HepG2 (cell line): ENCODE measurements around the gene RAB40C. TPM values are rescaled to one million over a fixed set of nuclear protein-coding genes. Genes with fewer than 3 reads are reported as not detected.

ENCODE experiments used
- ATAC-seq: fragments of 200-7000 bp; cut with Tn5 transposase; 3 replicates; pipeline ENCODE4 v1.9.1; 2020; ENCODE audit warnings: mild to moderate bottlenecking, moderate library complexity
- BruUV-seq: library from RNA; stranded (reverse); fragments of 400-500 nt; replicated peaks from 2 replicates; lab custom pipeline; 2021; lab: Mats Ljungman, UMichigan
- CTCF ChIA-PET: fragments of 300-600 bp; formaldehyde crosslinking; extraction: SDS; loops from one replicate; lab custom pipeline; 2021; ENCODE audit warnings: low total read pairs, inconsistent platforms, low intra/inter-chr PET ratio; lab: Yijun Ruan, JAX
- POLR2A ChIA-PET: fragments of 350-600 bp; sonication (Branson Sonifier 250); formaldehyde crosslinking; loops from one replicate; lab custom pipeline; 2020; ENCODE audit warnings: antibody characterized with exemption, inconsistent platforms; lab: Yijun Ruan, JAX
- DNase-seq: peaks from one replicate; pipeline ENCODE4 v3.0.0-alpha.2; 2015; ENCODE audit warnings: low spot score
- FAIRE-seq: peaks from 3 replicates; lab custom pipeline; 2011; peaks lifted over from hg19 to GRCh38; lab: Jason Lieb, UNC
- H2AFZ ChIP-seq: one replicate; pipeline ENCODE4 v1.6.1; 2011; ENCODE audit warnings: low read length, inconsistent platforms
- H3K27ac ChIP-seq: fragments of 300-600 bp; 3 replicates; pipeline ENCODE4 v1.8.0; 2011; ENCODE audit warnings: mixed run types, mild to moderate bottlenecking, mixed read lengths, low read length, inconsistent platforms; ENCODE audit not compliant: insufficient read depth; ENCODE audit errors: extremely low read length
- H3K27me3 ChIP-seq, 2 experiments: fragments of 200-600 bp in 1 of 2; 2 replicates in 1 of 2; 3 replicates in 1 of 2; pipeline versions ENCODE4 v1.6.0 to v1.8.0; 2011; ENCODE audit warnings: low read length in 2 of 2, mild to moderate bottlenecking in 2 of 2, moderate library complexity in 2 of 2, inconsistent platforms in 1 of 2; ENCODE audit not compliant: insufficient read depth in 2 of 2, control insufficient read depth in 1 of 2
- H3K36me3 ChIP-seq, 2 experiments: fragments of 200-600 bp in 1 of 2; replicated peaks in 1 of 2; 2 replicates in 1 of 2; 3 replicates in 1 of 2; pipeline versions ENCODE4 v1.5.1 to v1.8.0; 2011; ENCODE audit warnings: low read length in 2 of 2, inconsistent platforms in 1 of 2; ENCODE audit not compliant: insufficient read depth in 2 of 2, control insufficient read depth in 1 of 2
- H3K4me1 ChIP-seq: 2 replicates; pipeline ENCODE4 v1.5.1; 2012; ENCODE audit warnings: low read length, inconsistent platforms; ENCODE audit not compliant: insufficient read depth
- H3K4me2 ChIP-seq: 2 replicates; pipeline ENCODE4 v1.6.0; 2011; ENCODE audit warnings: low read depth, low read length, inconsistent platforms
- H3K4me3 ChIP-seq, 3 experiments: fragments of 200-600 bp in 1 of 3; sonication (generic), shearing (Covaris generic) in 1 of 3; replicated peaks in 1 of 3; 2 replicates each; pipeline ENCODE4 v1.5.1; 2011 to 2016; ENCODE audit warnings: low read length in 3 of 3, inconsistent platforms in 2 of 3, low read depth in 2 of 3, mild to moderate bottlenecking in 2 of 3, control low read depth in 1 of 3, mixed read lengths in 1 of 3; ENCODE audit not compliant: insufficient read depth in 1 of 3
- H3K79me2 ChIP-seq: one replicate; pipeline ENCODE4 v1.6.1; 2011; ENCODE audit warnings: low read length, inconsistent platforms; ENCODE audit not compliant: insufficient read depth
- H3K9ac ChIP-seq: 2 replicates; pipeline ENCODE4 v1.6.0; 2011; ENCODE audit warnings: mild to moderate bottlenecking, low read depth, low read length, inconsistent platforms; ENCODE audit not compliant: insufficient read depth
- H3K9me3 ChIP-seq: 2 replicates; pipeline ENCODE4 v1.5.1; 2012; ENCODE audit warnings: mild to moderate bottlenecking, low read length
- H4K20me1 ChIP-seq: 2 replicates; pipeline ENCODE4 v1.6.0; 2011; ENCODE audit warnings: inconsistent platforms, mild to moderate bottlenecking, low read length, moderate library complexity; ENCODE audit not compliant: insufficient read depth
- AKAP8 ChIP-seq: sonication (generic); formaldehyde crosslinking; IDR thresholded peaks from 2 replicates; pipeline ENCODE4 v1.5.1; 2020; ENCODE audit warnings: mild to moderate bottlenecking, missing genetic modification reagents
- CBFB ChIP-seq: sonication (generic); formaldehyde crosslinking; IDR thresholded peaks from 2 replicates; pipeline ENCODE4 v1.4.0; 2020; ENCODE audit warnings: missing genetic modification reagents
- CBX1 ChIP-seq: IDR thresholded peaks from one replicate; pipeline ENCODE4 v1.6.1; 2016; ENCODE audit warnings: antibody characterized with exemption, low read depth
- HNRNPL ChIP-seq: fragments of 200-400 bp; formaldehyde crosslinking; IDR thresholded peaks from 2 replicates; pipeline ENCODE4 v1.6.1; 2017; ENCODE audit warnings: mild to moderate bottlenecking, low read depth, low read length
- KDM2A ChIP-seq: sonication (generic); formaldehyde crosslinking; IDR thresholded peaks from 2 replicates; pipeline ENCODE4 v1.4.0; 2020; ENCODE audit warnings: low read depth, missing genetic modification reagents, borderline replicate concordance
- LCORL ChIP-seq, 2 experiments: fragments of 450-650 bp in 1 of 2; sonication (generic) in 1 of 2; formaldehyde crosslinking in 1 of 2; IDR thresholded peaks; 2 replicates each; pipeline versions ENCODE4 v1.5.0 to v1.6.1; 2017 to 2020; ENCODE audit warnings: antibody characterized with exemption in 1 of 2, missing genetic modification reagents in 1 of 2
- NFKB2 ChIP-seq: sonication (generic); formaldehyde crosslinking; IDR thresholded peaks from 2 replicates; pipeline ENCODE4 v1.4.0; 2020; ENCODE audit warnings: missing genetic modification reagents, borderline replicate concordance
- REPIN1 ChIP-seq: sonication (generic); formaldehyde crosslinking; IDR thresholded peaks from 2 replicates; pipeline ENCODE4 v1.8.0; 2022; ENCODE audit warnings: missing genetic modification reagents, low read depth, mild to moderate bottlenecking, borderline replicate concordance
- ZNF274 ChIP-seq: sonication (generic); formaldehyde crosslinking; IDR thresholded peaks from 2 replicates; pipeline ENCODE4 v1.5.1; 2020; ENCODE audit warnings: mild to moderate bottlenecking, missing genetic modification reagents
- WGBS: methylation state at CpG from one replicate; pipeline ENCODE4 v1.1.6; 2017; ENCODE audit warnings: low lambda C conversion rate; 5-methylcytosine and 5-hydroxymethylcytosine counted together
- in situ Hi-C: cut with HindIII; loops from 2 replicates; pipeline ENCODE4 v1.10.0; 2017; ENCODE audit warnings: low pct_unique_long_range_greater_than_20kb; ENCODE audit not compliant: extremely low pct_ligation_motif_present
- intact Hi-C: fragments of 100-400 bp; cut with micrococcal nuclease; formaldehyde crosslinking; loops from one replicate; pipeline ENCODE4 v1.10.0; 2022; ENCODE audit not compliant: unreplicated experiment
- polyA plus RNA-seq, 8 experiments: library from polyadenylated mRNA; depleted of rRNA in 3 of 8; stranded (reverse) in 7 of 8; unstranded in 1 of 8; fragments of >200 nt; fragmentation: Illumina TruSeq in 4 of 8; extraction: Trizol in 4 of 8; gene quantifications; 2 replicates each; pipeline versions ENCODE4 v1.2.1 to v1.2.3, GENCODE V29; 2011 to 2016; ENCODE audit warnings: low read depth in 4 of 8, missing spikeins in 1 of 8, mixed read lengths in 1 of 8; ENCODE audit not compliant: insufficient read depth in 1 of 8
- total RNA-seq, 5 experiments: library from RNA; depleted of rRNA; stranded (reverse); fragments of >200 nt; fragmentation: Illumina TruSeq; extraction: Trizol; gene quantifications; 2 replicates each; pipeline ENCODE4 v1.2.3, GENCODE V29; 2016; ENCODE audit warnings: low read depth in 1 of 5

Gene RAB40C
- total and polyA plus RNA-seq, 2 of the 13 experiments (the other 11 are each of a cell fraction or from before 2014, with no cell fraction given), result 7.7 to 11.5 TPM

- CTCF ChIA-PET, result interaction anchor here (1.2 kb wide), 1 partner anchor 195 kb away, joined by 3 read pairs; no protein-coding TSS in a partner anchor
- in situ Hi-C loops (no loop called here), intact Hi-C loops (loop anchor here (10.0 kb wide), 1 partner anchor 59 kb away; the partner anchor contains the start of genes MCRIP2 and WDR90)
- Histone ChIP-seq H3K79me2 (peaks cover 20% of the 10 kb centered on the region), H3K4me1 (peaks cover 39% of the 10 kb centered on the region), H3K27me3 (no peaks in the 10 kb centered on the region), H2AFZ (no peak overlapping the region), H4K20me1 (peaks cover 12% of the 10 kb centered on the region; the same call in 1 of the 2 replicates), H3K4me2 (no peak overlapping the region), H3K36me3 (no peaks in the 10 kb centered on the region), H3K27ac (no peak overlapping the region), H3K9ac (no peak overlapping the region), H3K4me3 (no peak overlapping the region), H3K9me3 (no peaks in the 10 kb centered on the region)
- POLR2A ChIA-PET, result interaction anchor here (1.2 to 1.5 kb wide), 2 partner anchors 9 to 52 kb away, joined by 3 to 5 read pairs; no protein-coding TSS in a partner anchor
- 40% methylated on average over 11 of the region's 16 CpGs for WGBS
- FAIRE-seq, result no peak
- DNase-seq, result no peak
- 0 out of 2 replicates have a peak, but pooled peaks have one; percentile 27 for TF ChIP-seq REPIN1 (CRISPR knock-in tag)
- peak; percentile 68; the same call in 1 of the 2 replicates for TF ChIP-seq HNRNPL
- no peak for TF ChIP-seq CBFB (CRISPR knock-in tag)
- peak; percentile 40; the same call in 1 of the 2 replicates for TF ChIP-seq KDM2A (CRISPR knock-in tag)
- TF ChIP-seq CBX1, result no peak
- TF ChIP-seq LCORL (IDR thresholded peaks at IDR 0.05), result no peak
- TF ChIP-seq LCORL (CRISPR knock-in tag; IDR thresholded peaks at IDR 0.05), result 0 out of 2 replicates have a peak, but pooled peaks have one; percentile 25
- TF ChIP-seq AKAP8 (CRISPR knock-in tag), result peak; percentile 75; the same call in 1 of the 2 replicates
- 0 out of 2 replicates have a peak, but pooled peaks have one; percentile 18 for TF ChIP-seq ZNF274 (CRISPR knock-in tag)
- peak; percentile 23; the same call in 1 of the 2 replicates for TF ChIP-seq NFKB2 (CRISPR knock-in tag)
- no peak for ATAC-seq
- BruUV-seq, result no TSS peak
Observed at GRCh38 chr16:586047-586644, 3.7 kb upstream of the RAB40C start.
